A549 treated with dexamethasone at 1 μM for 4 hours (cell line): Measurements from ENCODE around the gene MAP3K9. TPM values are rescaled to one million over a fixed set of nuclear protein-coding genes. Genes with fewer than 3 reads are reported as not detected.

Experiments used
- total RNA-seq: library from RNA; stranded (reverse); fragments of 200-300 nt; extraction: Qiagen RNA extraction; gene quantifications from 5 replicates; pipeline ENCODE4 v1.2.3, GENCODE V29; 2022

The MAP3K9 gene
- total RNA-seq, result 4.8 to 7.9 TPM (median 6.8 TPM) in 5 replicates

GRCh38 chr14:70809225-70810219 lies at the start of gene MAP3K9:
MAP3K9 (minus strand) TSS chr14:70809513; CDS start chr14:70809171, 342 bp downstream.

Other genes with a start within 250 kb of the MAP3K9 start
- gene MED6, start 208.9 kb downstream of the MAP3K9 start, total RNA-seq, result 41.3 to 55.5 TPM (median 45.1 TPM) in 5 replicates
- gene TTC9, start 167.6 kb downstream of the MAP3K9 start, total RNA-seq, result 3.1 to 4.1 TPM (median 3.6 TPM) in 5 replicates
- gene PCNX1, start 97.9 kb upstream of the MAP3K9 start, total RNA-seq, result 12.7 to 25.8 TPM (median 22.6 TPM) in 5 replicates